ENCODE data around the gene C11orf24.

DNA sequence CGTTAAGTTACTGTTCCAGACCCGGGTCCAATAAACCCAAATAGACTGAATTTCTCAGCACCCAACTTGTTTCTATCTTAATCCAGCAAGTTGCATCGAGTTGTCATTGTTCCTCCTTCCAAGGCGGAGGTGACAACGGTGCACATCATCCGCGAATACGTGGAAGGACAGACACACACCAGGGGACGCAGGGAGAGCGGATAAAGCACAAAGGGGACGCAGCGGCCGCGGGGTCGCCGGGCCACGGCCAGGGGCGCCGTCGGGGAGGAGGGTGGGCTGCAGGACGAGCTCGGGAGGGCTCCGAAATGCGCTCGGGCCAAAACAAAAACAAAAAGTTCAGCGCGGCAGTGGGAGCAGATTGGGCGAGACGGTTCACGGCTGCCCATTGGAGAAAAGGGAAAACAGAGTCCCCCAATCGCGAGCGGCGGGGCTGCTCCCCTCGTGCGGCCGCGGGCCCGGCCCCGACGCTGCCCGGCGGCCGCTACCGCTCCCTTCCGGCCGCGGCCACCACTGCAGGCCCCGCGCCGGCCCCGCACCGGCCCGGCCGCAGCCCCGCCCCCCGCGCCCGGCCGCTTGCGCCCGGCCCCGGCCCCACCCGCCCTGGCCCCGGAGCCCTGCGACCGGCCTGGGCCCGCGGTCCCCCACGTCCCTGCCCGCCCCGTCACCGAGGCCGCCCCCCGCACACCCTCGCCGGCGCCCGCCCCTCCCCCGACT is 59.2 kb downstream of the C11orf24 start:
- TF ChIP-seq POLR2A (IDR thresholded peaks at IDR 0.05; ENCODE audit: low read length) (peak; percentile 39), GATA1 (IDR thresholded peaks at IDR 0.05; ENCODE audit: low read depth, low read length) (no peak)
